HepG2 (cell line): ENCODE data around the gene ZNF382. TPM values are rescaled to one million over a fixed set of nuclear protein-coding genes. Genes with fewer than 3 reads are reported as not detected.

Experiments
- FOXP1 ChIP-seq, 2 experiments: fragments of 450-650 bp in 1 of 2; IDR thresholded peaks; 2 replicates each; pipeline ENCODE4 v1.6.1; 2017 to 2018; ENCODE audit warnings: antibody characterized with exemption in 1 of 2
- KAT2B ChIP-seq: fragments of 150-350 bp; IDR thresholded peaks from 2 replicates; pipeline ENCODE4 v1.6.1; 2014; ENCODE audit warnings: low read depth, low read length, borderline replicate concordance
- MBD4 ChIP-seq: IDR thresholded peaks from 2 replicates; pipeline ENCODE4 v1.6.1; 2012; ENCODE audit warnings: low read length, inconsistent platforms, borderline replicate concordance
- MBNL3 ChIP-seq: fragments of 250-450 bp; sonication (Bioruptor Pico); conservative IDR thresholded peaks from 2 replicates; pipeline ENCODE4 v1.8.0; 2022; ENCODE audit warnings: mild to moderate bottlenecking, inconsistent platforms
- PCBP1 ChIP-seq: fragments of 200-400 bp; formaldehyde crosslinking; IDR thresholded peaks from 2 replicates; pipeline ENCODE4 v1.6.1; 2017; ENCODE audit warnings: mild to moderate bottlenecking, low read depth, low read length, borderline replicate concordance
- PHF5A ChIP-seq: IDR thresholded peaks from one replicate; pipeline ENCODE4 v1.6.1; 2018; ENCODE audit warnings: low read depth, missing genetic modification reagents; ENCODE audit not compliant: unreplicated experiment
- SAFB2 ChIP-seq: sonication (generic); formaldehyde crosslinking; IDR thresholded peaks from 2 replicates; pipeline ENCODE4 v1.5.1; 2020; ENCODE audit warnings: missing genetic modification reagents, low read depth, mild to moderate bottlenecking, borderline replicate concordance
- SALL2 ChIP-seq: sonication (generic); formaldehyde crosslinking; IDR thresholded peaks from 2 replicates; pipeline ENCODE4 v1.8.1; 2023; ENCODE audit warnings: mild to moderate bottlenecking, missing genetic modification reagents, inconsistent platforms
- ZNF207 ChIP-seq: fragments of 450-650 bp; IDR thresholded peaks from 2 replicates; pipeline ENCODE4 v1.6.1; 2016; ENCODE audit warnings: antibody characterized with exemption, borderline replicate concordance
- ZNF605 ChIP-seq: sonication (generic); formaldehyde crosslinking; IDR thresholded peaks from 2 replicates; pipeline ENCODE4 v1.8.0; 2022; ENCODE audit warnings: mild to moderate bottlenecking, missing genetic modification reagents
- ZNF790 ChIP-seq: sonication (generic); formaldehyde crosslinking; IDR thresholded peaks from 2 replicates; pipeline ENCODE4 v1.8.0; 2022; ENCODE audit warnings: missing genetic modification reagents, mild to moderate bottlenecking, borderline replicate concordance
- ZSCAN20 ChIP-seq: sonication (generic); formaldehyde crosslinking; IDR thresholded peaks from 2 replicates; pipeline ENCODE4 v1.4.0; 2020; ENCODE audit warnings: missing genetic modification reagents, mild to moderate bottlenecking, borderline replicate concordance
- ZSCAN30 ChIP-seq: sonication (generic); formaldehyde crosslinking; IDR thresholded peaks from 2 replicates; pipeline ENCODE4 v1.5.0; 2020; ENCODE audit warnings: mild to moderate bottlenecking, missing genetic modification reagents
- polyA plus RNA-seq, 8 experiments: library from polyadenylated mRNA; depleted of rRNA in 3 of 8; stranded (reverse) in 7 of 8; unstranded in 1 of 8; fragments of >200 nt; fragmentation: Illumina TruSeq in 4 of 8; extraction: Trizol in 4 of 8; gene quantifications; 2 replicates each; pipeline versions ENCODE4 v1.2.1 to v1.2.3, GENCODE V29; 2011 to 2016; ENCODE audit warnings: low read depth in 4 of 8, missing spikeins in 1 of 8, mixed read lengths in 1 of 8; ENCODE audit not compliant: insufficient read depth in 1 of 8
- total RNA-seq, 5 experiments: library from RNA; depleted of rRNA; stranded (reverse); fragments of >200 nt; fragmentation: Illumina TruSeq; extraction: Trizol; gene quantifications; 2 replicates each; pipeline ENCODE4 v1.2.3, GENCODE V29; 2016; ENCODE audit warnings: low read depth in 1 of 5
- TF ChIP-seq, protein P1 (sequence below): sonication (generic); formaldehyde crosslinking; IDR thresholded peaks from 2 replicates; pipeline ENCODE4 v1.4.0; 2020; ENCODE audit warnings: mild to moderate bottlenecking, missing genetic modification reagents
- TF ChIP-seq, protein P2 (sequence below): sonication (generic); formaldehyde crosslinking; IDR thresholded peaks from 2 replicates; pipeline ENCODE4 v1.8.1; 2022; ENCODE audit warnings: low read depth, mild to moderate bottlenecking, missing genetic modification reagents
- TF ChIP-seq, protein P3 (sequence below): IDR thresholded peaks from 2 replicates; pipeline ENCODE4 v1.6.1; 2016
- TF ChIP-seq, protein P4 (sequence below): sonication (generic); formaldehyde crosslinking; IDR thresholded peaks from 2 replicates; pipeline ENCODE4 v1.4.0; 2020; ENCODE audit warnings: missing genetic modification reagents
- TF ChIP-seq, protein P5 (sequence below): IDR thresholded peaks from 2 replicates; pipeline ENCODE4 v1.6.1; 2016; ENCODE audit warnings: low read depth, control low read depth

The ZNF382 gene
- total and polyA plus RNA-seq, 2 of the 13 experiments (the other 11 are each of a cell fraction or from before 2014, with no cell fraction given) = 2.3 to 6.8 TPM

DNA sequence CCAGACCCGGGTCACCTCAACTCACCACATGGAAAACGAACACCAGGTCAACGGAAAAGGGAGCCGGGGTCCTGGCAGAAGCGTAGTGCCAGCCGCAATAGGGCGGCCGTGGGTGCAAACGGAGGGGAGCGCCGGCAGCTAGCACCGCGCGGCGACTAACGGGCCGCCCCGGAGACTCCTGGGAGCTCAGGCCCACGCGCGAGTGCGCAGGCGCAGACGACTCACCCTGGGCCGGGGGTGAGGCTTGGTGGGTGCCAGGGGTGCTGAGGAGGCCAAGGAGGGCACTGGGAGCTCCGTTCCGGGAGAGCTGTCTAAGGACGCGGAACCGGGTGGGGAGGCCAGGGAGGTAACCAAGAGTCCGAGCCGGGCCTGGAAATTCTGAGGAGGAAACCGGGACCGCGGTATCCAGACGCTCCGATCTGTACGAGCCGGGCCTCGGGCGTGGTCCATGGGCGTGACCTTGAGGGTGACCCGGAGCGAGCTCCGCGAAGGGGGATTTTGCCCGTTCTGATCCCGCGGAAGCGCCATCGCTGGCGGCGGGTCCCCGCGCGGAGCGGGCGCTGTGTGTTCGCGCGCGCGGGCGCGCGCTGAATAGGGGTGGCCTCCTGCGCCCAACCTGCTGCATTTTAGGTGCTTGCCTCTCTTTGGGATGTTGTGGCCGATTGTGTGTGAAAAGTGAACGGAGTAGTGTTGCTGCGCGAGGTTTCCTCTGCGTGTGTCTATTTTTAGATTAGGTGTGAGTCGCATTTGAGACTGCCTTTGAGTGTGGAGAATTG lies at the start of gene ZNF382 (continued):
- TF ChIP-seq, protein P1, sequence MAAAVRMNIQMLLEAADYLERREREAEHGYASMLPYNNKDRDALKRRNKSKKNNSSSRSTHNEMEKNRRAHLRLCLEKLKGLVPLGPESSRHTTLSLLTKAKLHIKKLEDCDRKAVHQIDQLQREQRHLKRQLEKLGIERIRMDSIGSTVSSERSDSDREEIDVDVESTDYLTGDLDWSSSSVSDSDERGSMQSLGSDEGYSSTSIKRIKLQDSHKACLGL (CRISPR knock-in tag) = 0 out of 2 replicates have a peak, but pooled peaks have one; percentile 49
- TF ChIP-seq, protein P2, sequence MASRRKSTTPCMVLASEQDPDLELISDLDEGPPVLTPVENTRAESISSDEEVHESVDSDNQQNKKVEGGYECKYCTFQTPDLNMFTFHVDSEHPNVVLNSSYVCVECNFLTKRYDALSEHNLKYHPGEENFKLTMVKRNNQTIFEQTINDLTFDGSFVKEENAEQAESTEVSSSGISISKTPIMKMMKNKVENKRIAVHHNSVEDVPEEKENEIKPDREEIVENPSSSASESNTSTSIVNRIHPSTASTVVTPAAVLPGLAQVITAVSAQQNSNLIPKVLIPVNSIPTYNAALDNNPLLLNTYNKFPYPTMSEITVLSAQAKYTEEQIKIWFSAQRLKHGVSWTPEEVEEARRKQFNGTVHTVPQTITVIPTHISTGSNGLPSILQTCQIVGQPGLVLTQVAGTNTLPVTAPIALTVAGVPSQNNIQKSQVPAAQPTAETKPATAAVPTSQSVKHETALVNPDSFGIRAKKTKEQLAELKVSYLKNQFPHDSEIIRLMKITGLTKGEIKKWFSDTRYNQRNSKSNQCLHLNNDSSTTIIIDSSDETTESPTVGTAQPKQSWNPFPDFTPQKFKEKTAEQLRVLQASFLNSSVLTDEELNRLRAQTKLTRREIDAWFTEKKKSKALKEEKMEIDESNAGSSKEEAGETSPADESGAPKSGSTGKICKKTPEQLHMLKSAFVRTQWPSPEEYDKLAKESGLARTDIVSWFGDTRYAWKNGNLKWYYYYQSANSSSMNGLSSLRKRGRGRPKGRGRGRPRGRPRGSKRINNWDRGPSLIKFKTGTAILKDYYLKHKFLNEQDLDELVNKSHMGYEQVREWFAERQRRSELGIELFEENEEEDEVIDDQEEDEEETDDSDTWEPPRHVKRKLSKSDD (CRISPR knock-in tag) = no peak
- no peak for TF ChIP-seq KAT2B
- TF ChIP-seq, protein P3, sequence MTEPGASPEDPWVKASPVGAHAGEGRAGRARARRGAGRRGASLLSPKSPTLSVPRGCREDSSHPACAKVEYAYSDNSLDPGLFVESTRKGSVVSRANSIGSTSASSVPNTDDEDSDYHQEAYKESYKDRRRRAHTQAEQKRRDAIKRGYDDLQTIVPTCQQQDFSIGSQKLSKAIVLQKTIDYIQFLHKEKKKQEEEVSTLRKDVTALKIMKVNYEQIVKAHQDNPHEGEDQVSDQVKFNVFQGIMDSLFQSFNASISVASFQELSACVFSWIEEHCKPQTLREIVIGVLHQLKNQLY = no peak
- TF ChIP-seq, protein P4, sequence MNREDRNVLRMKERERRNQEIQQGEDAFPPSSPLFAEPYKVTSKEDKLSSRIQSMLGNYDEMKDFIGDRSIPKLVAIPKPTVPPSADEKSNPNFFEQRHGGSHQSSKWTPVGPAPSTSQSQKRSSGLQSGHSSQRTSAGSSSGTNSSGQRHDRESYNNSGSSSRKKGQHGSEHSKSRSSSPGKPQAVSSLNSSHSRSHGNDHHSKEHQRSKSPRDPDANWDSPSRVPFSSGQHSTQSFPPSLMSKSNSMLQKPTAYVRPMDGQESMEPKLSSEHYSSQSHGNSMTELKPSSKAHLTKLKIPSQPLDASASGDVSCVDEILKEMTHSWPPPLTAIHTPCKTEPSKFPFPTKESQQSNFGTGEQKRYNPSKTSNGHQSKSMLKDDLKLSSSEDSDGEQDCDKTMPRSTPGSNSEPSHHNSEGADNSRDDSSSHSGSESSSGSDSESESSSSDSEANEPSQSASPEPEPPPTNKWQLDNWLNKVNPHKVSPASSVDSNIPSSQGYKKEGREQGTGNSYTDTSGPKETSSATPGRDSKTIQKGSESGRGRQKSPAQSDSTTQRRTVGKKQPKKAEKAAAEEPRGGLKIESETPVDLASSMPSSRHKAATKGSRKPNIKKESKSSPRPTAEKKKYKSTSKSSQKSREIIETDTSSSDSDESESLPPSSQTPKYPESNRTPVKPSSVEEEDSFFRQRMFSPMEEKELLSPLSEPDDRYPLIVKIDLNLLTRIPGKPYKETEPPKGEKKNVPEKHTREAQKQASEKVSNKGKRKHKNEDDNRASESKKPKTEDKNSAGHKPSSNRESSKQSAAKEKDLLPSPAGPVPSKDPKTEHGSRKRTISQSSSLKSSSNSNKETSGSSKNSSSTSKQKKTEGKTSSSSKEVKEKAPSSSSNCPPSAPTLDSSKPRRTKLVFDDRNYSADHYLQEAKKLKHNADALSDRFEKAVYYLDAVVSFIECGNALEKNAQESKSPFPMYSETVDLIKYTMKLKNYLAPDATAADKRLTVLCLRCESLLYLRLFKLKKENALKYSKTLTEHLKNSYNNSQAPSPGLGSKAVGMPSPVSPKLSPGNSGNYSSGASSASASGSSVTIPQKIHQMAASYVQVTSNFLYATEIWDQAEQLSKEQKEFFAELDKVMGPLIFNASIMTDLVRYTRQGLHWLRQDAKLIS (CRISPR knock-in tag) = no peak
- TF ChIP-seq SALL2 (CRISPR knock-in tag) = no peak
- TF ChIP-seq ZSCAN30 (CRISPR knock-in tag) = no peak
- TF ChIP-seq PHF5A = no peak
- no peak for TF ChIP-seq ZSCAN20 (CRISPR knock-in tag)
- TF ChIP-seq ZNF790 (CRISPR knock-in tag) = no peak
- no peak for TF ChIP-seq PCBP1
- no peak for TF ChIP-seq MBD4
- no peak for TF ChIP-seq FOXP1 (IDR thresholded peaks at IDR 0.05)
- TF ChIP-seq FOXP1 (CRISPR knock-in tag; IDR thresholded peaks at IDR 0.05) = no peak
- TF ChIP-seq SAFB2 (CRISPR knock-in tag) = peak; percentile 27; the same call in 1 of the 2 replicates
- no peak for TF ChIP-seq ZNF605 (CRISPR knock-in tag)
- TF ChIP-seq MBNL3 = no peak
- TF ChIP-seq, protein P5, sequence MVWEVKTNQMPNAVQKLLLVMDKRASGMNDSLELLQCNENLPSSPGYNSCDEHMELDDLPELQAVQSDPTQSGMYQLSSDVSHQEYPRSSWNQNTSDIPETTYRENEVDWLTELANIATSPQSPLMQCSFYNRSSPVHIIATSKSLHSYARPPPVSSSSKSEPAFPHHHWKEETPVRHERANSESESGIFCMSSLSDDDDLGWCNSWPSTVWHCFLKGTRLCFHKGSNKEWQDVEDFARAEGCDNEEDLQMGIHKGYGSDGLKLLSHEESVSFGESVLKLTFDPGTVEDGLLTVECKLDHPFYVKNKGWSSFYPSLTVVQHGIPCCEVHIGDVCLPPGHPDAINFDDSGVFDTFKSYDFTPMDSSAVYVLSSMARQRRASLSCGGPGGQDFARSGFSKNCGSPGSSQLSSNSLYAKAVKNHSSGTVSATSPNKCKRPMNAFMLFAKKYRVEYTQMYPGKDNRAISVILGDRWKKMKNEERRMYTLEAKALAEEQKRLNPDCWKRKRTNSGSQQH (CRISPR knock-in tag) = no peak; the same call in 1 of the 2 replicates
- TF ChIP-seq ZNF207 = no peak
